Measurements from ENCODE around the gene IFT27. TPM values are rescaled to one million over a fixed set of nuclear protein-coding genes. Genes with fewer than 3 reads are reported as not detected.
"Not testable (repeated sequence)": the region's sequence is repeated elsewhere in the genome, so short reads cannot be mapped to it uniquely, and the experiment has no call there.

The IFT27 gene
- polyA plus RNA-seq, 1 donor (not counting 4 experiments of a cell fraction or from before 2014, with no cell fraction given) = 18.5 TPM

DNA sequence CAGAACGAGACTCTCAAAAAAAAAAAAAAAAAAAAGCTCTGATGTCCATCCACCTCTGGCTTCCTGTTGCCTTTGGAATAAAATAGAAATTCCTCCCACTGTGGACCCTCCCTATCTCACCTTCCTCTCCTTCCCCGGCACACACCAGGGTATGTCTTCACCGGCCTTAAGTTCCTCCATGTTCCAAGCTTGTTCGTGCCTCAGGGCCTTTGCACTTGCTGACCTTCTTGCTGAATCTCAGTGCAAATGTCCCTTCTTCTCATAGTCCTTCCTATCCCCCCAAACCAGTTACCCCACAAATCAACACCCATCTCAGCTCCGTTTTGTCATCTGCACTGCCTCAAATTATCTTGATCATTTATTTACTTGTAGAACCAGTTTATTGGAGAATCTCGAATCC is 20.6 kb downstream of the IFT27 start:
- H3K4me1 ChIP-seq (ENCODE audit: control insufficient read depth, extremely low read depth, insufficient read depth, low read length) = peaks cover 13% of the 10 kb centered on the region
- H3K36me3 ChIP-seq (ENCODE audit: control insufficient read depth in 2 of 2, extremely low read depth in 1 of 2, insufficient read depth in 2 of 2, low read length in 2 of 2) = no peaks in the 10 kb centered on the region
- FAIRE-seq = no peak
- H3K9me1 ChIP-seq (ENCODE audit: control insufficient read depth, extremely low read depth, insufficient read depth, low read length) = no peaks in the 10 kb centered on the region
- no peaks in the 10 kb centered on the region for H3K79me2 ChIP-seq (ENCODE audit: control insufficient read depth, insufficient read depth, low read length)
- H3K4me3 ChIP-seq (ENCODE audit: control insufficient read depth in 2 of 3, extremely low read depth in 1 of 3, insufficient read depth in 2 of 3, low read depth in 1 of 3, low read length in 3 of 3) = no peak overlapping the region
- H3K27ac ChIP-seq (ENCODE audit: control insufficient read depth, insufficient read depth, low read length) = no peak overlapping the region
- H2AFZ ChIP-seq (ENCODE audit: control insufficient read depth, low read length) = no peak overlapping the region
- H3K9me3 ChIP-seq (ENCODE audit: control insufficient read depth, low read depth, low read length) = no peaks in the 10 kb centered on the region
- DNase-seq (ENCODE audit: low read depth, low spot score) = no peak
- H3K4me2 ChIP-seq (ENCODE audit: control insufficient read depth, extremely low read depth, insufficient read depth, low read depth, low read length) = no peak overlapping the region
- no peak overlapping the region for H3K9ac ChIP-seq (ENCODE audit: control insufficient read depth, extremely low read depth, insufficient read depth, low read length)
- H3K27me3 ChIP-seq (ENCODE audit: control insufficient read depth, extremely low read depth, insufficient read depth, low read length) = no peaks in the 10 kb centered on the region
- peaks cover 4% of the 10 kb centered on the region for H4K20me1 ChIP-seq (ENCODE audit: control insufficient read depth, extremely low read depth, insufficient read depth, low read length)
- dilution Hi-C loops (cut with MboI; ENCODE audit: extremely low pct_ligation_motif_present, low sequenced_read_pairs) = no loop called here
- TF ChIP-seq, protein P1, sequence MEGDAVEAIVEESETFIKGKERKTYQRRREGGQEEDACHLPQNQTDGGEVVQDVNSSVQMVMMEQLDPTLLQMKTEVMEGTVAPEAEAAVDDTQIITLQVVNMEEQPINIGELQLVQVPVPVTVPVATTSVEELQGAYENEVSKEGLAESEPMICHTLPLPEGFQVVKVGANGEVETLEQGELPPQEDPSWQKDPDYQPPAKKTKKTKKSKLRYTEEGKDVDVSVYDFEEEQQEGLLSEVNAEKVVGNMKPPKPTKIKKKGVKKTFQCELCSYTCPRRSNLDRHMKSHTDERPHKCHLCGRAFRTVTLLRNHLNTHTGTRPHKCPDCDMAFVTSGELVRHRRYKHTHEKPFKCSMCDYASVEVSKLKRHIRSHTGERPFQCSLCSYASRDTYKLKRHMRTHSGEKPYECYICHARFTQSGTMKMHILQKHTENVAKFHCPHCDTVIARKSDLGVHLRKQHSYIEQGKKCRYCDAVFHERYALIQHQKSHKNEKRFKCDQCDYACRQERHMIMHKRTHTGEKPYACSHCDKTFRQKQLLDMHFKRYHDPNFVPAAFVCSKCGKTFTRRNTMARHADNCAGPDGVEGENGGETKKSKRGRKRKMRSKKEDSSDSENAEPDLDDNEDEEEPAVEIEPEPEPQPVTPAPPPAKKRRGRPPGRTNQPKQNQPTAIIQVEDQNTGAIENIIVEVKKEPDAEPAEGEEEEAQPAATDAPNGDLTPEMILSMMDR (optimal IDR thresholded peaks at IDR 0.05 in 1 of 3, IDR thresholded peaks at IDR 0.05 in 1 of 3, conservative IDR thresholded peaks at IDR 0.05 in 1 of 3; ENCODE audit: extremely low read depth in 1 of 3, insufficient read depth in 2 of 3, low read length in 3 of 3) = no peak
- TF ChIP-seq EZH2 (IDR thresholded peaks at IDR 0.05; ENCODE audit: low read length) = no peak

DNA sequence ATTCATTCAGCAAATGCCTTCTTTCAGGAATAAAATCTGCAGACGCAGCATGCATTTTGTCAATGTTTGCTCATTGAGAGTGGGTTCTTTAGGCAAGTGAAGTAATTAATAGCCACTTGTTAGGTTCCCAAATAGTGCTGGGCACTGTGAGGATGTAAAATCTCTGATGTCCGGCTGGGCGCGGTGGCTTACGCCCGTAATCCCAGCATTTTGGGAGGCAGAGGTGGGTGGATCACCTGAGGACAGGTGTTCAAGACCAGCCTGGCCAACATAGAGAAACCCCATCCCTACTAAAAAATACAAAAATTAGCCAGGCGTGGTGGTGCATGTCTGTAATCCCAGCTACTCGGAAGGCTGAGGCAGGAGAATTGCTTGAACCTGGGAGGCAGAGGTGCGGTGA is 21.0 kb downstream of the IFT27 start:
- H3K27ac ChIP-seq (ENCODE audit: control insufficient read depth, insufficient read depth, low read length); dilution Hi-C loops (cut with MboI; ENCODE audit: extremely low pct_ligation_motif_present, low sequenced_read_pairs); H3K27me3 ChIP-seq (ENCODE audit: control insufficient read depth, extremely low read depth, insufficient read depth, low read length); FAIRE-seq; H2AFZ ChIP-seq (ENCODE audit: control insufficient read depth, low read length); H3K9ac ChIP-seq (ENCODE audit: control insufficient read depth, extremely low read depth, insufficient read depth, low read length); H4K20me1 ChIP-seq (ENCODE audit: control insufficient read depth, extremely low read depth, insufficient read depth, low read length); H3K9me3 ChIP-seq (ENCODE audit: control insufficient read depth, low read depth, low read length); H3K36me3 ChIP-seq (ENCODE audit: control insufficient read depth in 2 of 2, extremely low read depth in 1 of 2, insufficient read depth in 2 of 2, low read length in 2 of 2); DNase-seq (ENCODE audit: low read depth, low spot score); H3K9me1 ChIP-seq (ENCODE audit: control insufficient read depth, extremely low read depth, insufficient read depth, low read length); H3K4me3 ChIP-seq (ENCODE audit: control insufficient read depth in 2 of 3, extremely low read depth in 1 of 3, insufficient read depth in 2 of 3, low read depth in 1 of 3, low read length in 3 of 3); H3K79me2 ChIP-seq (ENCODE audit: control insufficient read depth, insufficient read depth, low read length); H3K4me2 ChIP-seq (ENCODE audit: control insufficient read depth, extremely low read depth, insufficient read depth, low read depth, low read length): not testable (repeated sequence)
- peaks cover 13% of the 10 kb centered on the region for H3K4me1 ChIP-seq (ENCODE audit: control insufficient read depth, extremely low read depth, insufficient read depth, low read length)

DNA sequence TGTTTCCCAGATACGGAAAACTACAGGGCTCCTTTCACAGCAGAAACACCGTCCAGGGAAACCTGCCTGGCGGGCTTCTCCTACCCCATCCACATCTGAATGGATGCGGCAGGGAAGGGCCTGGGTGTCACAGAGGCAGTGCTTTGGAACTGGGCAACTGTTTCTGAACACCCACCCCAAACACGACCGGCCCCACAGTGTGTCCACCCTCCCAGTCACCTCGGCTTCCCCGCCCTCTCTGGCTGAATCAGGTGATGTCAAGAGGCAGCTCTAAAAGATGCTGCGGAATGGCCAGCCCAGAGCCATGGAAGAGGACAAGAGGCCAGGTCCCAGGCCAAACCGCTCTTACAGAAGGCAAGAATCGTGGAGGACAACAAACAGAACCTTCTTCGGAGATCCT is 22.0 kb downstream of the IFT27 start:
- peaks cover 13% of the 10 kb centered on the region for H3K4me1 ChIP-seq (ENCODE audit: control insufficient read depth, extremely low read depth, insufficient read depth, low read length)
- H3K4me3 ChIP-seq (ENCODE audit: control insufficient read depth in 2 of 3, extremely low read depth in 1 of 3, insufficient read depth in 2 of 3, low read depth in 1 of 3, low read length in 3 of 3) = no peak overlapping the region
- no peaks in the 10 kb centered on the region for H3K9me3 ChIP-seq (ENCODE audit: control insufficient read depth, low read depth, low read length)
- no peak overlapping the region for H3K4me2 ChIP-seq (ENCODE audit: control insufficient read depth, extremely low read depth, insufficient read depth, low read depth, low read length)
- no peak for TF ChIP-seq EZH2 (IDR thresholded peaks at IDR 0.05; ENCODE audit: low read length)
- TF ChIP-seq, protein P1 (optimal IDR thresholded peaks at IDR 0.05 in 1 of 3, IDR thresholded peaks at IDR 0.05 in 1 of 3, conservative IDR thresholded peaks at IDR 0.05 in 1 of 3; ENCODE audit: extremely low read depth in 1 of 3, insufficient read depth in 2 of 3, low read length in 3 of 3) = no peak
- no peaks in the 10 kb centered on the region for H3K79me2 ChIP-seq (ENCODE audit: control insufficient read depth, insufficient read depth, low read length)
- H3K9me1 ChIP-seq (ENCODE audit: control insufficient read depth, extremely low read depth, insufficient read depth, low read length) = no peaks in the 10 kb centered on the region
- peaks cover 4% of the 10 kb centered on the region for H4K20me1 ChIP-seq (ENCODE audit: control insufficient read depth, extremely low read depth, insufficient read depth, low read length)
- no peak overlapping the region for H3K27ac ChIP-seq (ENCODE audit: control insufficient read depth, insufficient read depth, low read length)
- dilution Hi-C loops (cut with MboI; ENCODE audit: extremely low pct_ligation_motif_present, low sequenced_read_pairs) = no loop called here
- no peaks in the 10 kb centered on the region for H3K27me3 ChIP-seq (ENCODE audit: control insufficient read depth, extremely low read depth, insufficient read depth, low read length)
- no peak overlapping the region for H3K9ac ChIP-seq (ENCODE audit: control insufficient read depth, extremely low read depth, insufficient read depth, low read length)
- no peak overlapping the region for H2AFZ ChIP-seq (ENCODE audit: control insufficient read depth, low read length)
- no peaks in the 10 kb centered on the region for H3K36me3 ChIP-seq (ENCODE audit: control insufficient read depth in 2 of 2, extremely low read depth in 1 of 2, insufficient read depth in 2 of 2, low read length in 2 of 2)
- DNase-seq (ENCODE audit: low read depth, low spot score) (no peak), FAIRE-seq (no peak)
